K562 (cell line): Measurements from ENCODE around the gene ZNF2. TPM values are rescaled to one million over a fixed set of nuclear protein-coding genes. Genes with fewer than 3 reads are reported as not detected.

Experiments
- CGGBP1 ChIP-seq: fragments of 250-450 bp; sonication (Bioruptor Pico); IDR thresholded peaks from 2 replicates; pipeline ENCODE4 v1.9.0; 2021; ENCODE audit warnings: mild to moderate bottlenecking
- DEAF1 ChIP-seq: fragments of 450-650 bp; formaldehyde crosslinking; IDR thresholded peaks from 2 replicates; pipeline ENCODE4 v1.4.0; 2020; ENCODE audit warnings: mild to moderate bottlenecking, moderate library complexity
- DMBX1 ChIP-seq: fragments of 250-450 bp; sonication (Bioruptor Pico); IDR thresholded peaks from 2 replicates; pipeline ENCODE4 v1.8.0; 2022; ENCODE audit warnings: inconsistent platforms, mild to moderate bottlenecking, moderate library complexity, borderline replicate concordance
- DPF2 ChIP-seq: fragments of 450-650 bp; IDR thresholded peaks from 2 replicates; pipeline ENCODE4 v1.6.1; 2016
- KDM2B ChIP-seq: fragments of 250-450 bp; sonication (Bioruptor Pico); IDR thresholded peaks from 2 replicates; pipeline ENCODE4 v1.8.0; 2021; ENCODE audit warnings: mild to moderate bottlenecking, moderate library complexity
- KLF16 ChIP-seq: IDR thresholded peaks from 2 replicates; pipeline ENCODE4 v1.6.1; 2016; ENCODE audit warnings: antibody characterized with exemption
- MCM7 ChIP-seq, 2 experiments: fragments of 450-650 bp; IDR thresholded peaks; 2 replicates each; pipeline ENCODE4 v1.6.1; 2016 to 2018
- NR2C1 ChIP-seq, 2 experiments: fragments of 450-650 bp; IDR thresholded peaks; 2 replicates each; pipeline ENCODE4 v1.6.1; 2017; ENCODE audit warnings: mild to moderate bottlenecking in 2 of 2, antibody characterized with exemption in 1 of 2, inconsistent platforms in 1 of 2, missing compliant biosample characterization in 1 of 2, missing genetic modification characterization in 1 of 2
- PHB2 ChIP-seq: fragments of 450-650 bp; IDR thresholded peaks from 2 replicates; pipeline ENCODE4 v1.6.1; 2017; ENCODE audit warnings: low read depth
- RBM34 ChIP-seq: fragments of 200-400 bp; formaldehyde crosslinking; IDR thresholded peaks from 2 replicates; pipeline ENCODE4 v1.6.1; 2018; ENCODE audit warnings: low read length, borderline replicate concordance; ENCODE audit not compliant: insufficient read depth
- SMAD1 ChIP-seq: fragments of 150-350 bp; IDR thresholded peaks from 2 replicates; pipeline ENCODE4 v1.6.1; 2014; ENCODE audit warnings: low read length, low read depth; ENCODE audit not compliant: partially characterized antibody
- TCF7L2 ChIP-seq: fragments of 150-350 bp; IDR thresholded peaks from 2 replicates; pipeline ENCODE4 v1.6.1; 2016; ENCODE audit warnings: low read depth, mild to moderate bottlenecking, low read length, moderate library complexity
- UBTF ChIP-seq, 2 experiments: IDR thresholded peaks; 2 replicates each; pipeline ENCODE4 v1.6.1; 2012; ENCODE audit warnings: improper control_type of control experiment in 2 of 2, low read depth in 2 of 2, low read length in 2 of 2, borderline replicate concordance in 1 of 2
- ZFP91 ChIP-seq: sonication (generic); formaldehyde crosslinking; IDR thresholded peaks from 2 replicates; pipeline ENCODE4 v1.8.0; 2022; ENCODE audit warnings: mild to moderate bottlenecking, missing genetic modification reagents
- ZNF134 ChIP-seq: fragments of 250-450 bp; sonication (Bioruptor Pico); conservative IDR thresholded peaks from 2 replicates; pipeline ENCODE4 v1.4.0; 2020
- ZNF146 ChIP-seq: IDR thresholded peaks from one replicate; pipeline ENCODE4 v1.6.1; 2018; ENCODE audit warnings: missing compliant biosample characterization; ENCODE audit not compliant: unreplicated experiment
- ZNF347 ChIP-seq: fragments of 450-650 bp; formaldehyde crosslinking; IDR thresholded peaks from 2 replicates; pipeline ENCODE4 v1.4.0; 2020; ENCODE audit warnings: low read depth, mild to moderate bottlenecking, moderate library complexity
- ZNF398 ChIP-seq: fragments of 250-450 bp; sonication (Bioruptor Pico); IDR thresholded peaks from 2 replicates; pipeline ENCODE4 v1.8.0; 2021; ENCODE audit warnings: moderate library complexity, mild to moderate bottlenecking, inconsistent platforms
- ZNF431 ChIP-seq: sonication (generic); formaldehyde crosslinking; IDR thresholded peaks from 2 replicates; pipeline ENCODE4 v1.8.0; 2022; ENCODE audit warnings: mild to moderate bottlenecking, missing genetic modification reagents
- ZNF589 ChIP-seq: fragments of 200-800 bp; sonication (Bioruptor generic); IDR thresholded peaks from 2 replicates; pipeline ENCODE4 v1.6.1; 2016; ENCODE audit warnings: low read depth, missing genetic modification characterization, missing compliant biosample characterization
- ZNF696 ChIP-seq: fragments of 250-450 bp; sonication (Bioruptor Pico); conservative IDR thresholded peaks from 2 replicates; pipeline ENCODE4 v1.4.0; 2020; ENCODE audit warnings: mild to moderate bottlenecking, moderate library complexity
- polyA plus RNA-seq, 8 experiments: library from polyadenylated mRNA; depleted of rRNA in 4 of 8; stranded (reverse) in 5 of 8; unstranded in 3 of 8; fragments of >200 nt; fragmentation: Nextera tagmentation in 2 of 8; fragmentation: Illumina TruSeq in 1 of 8; extraction: Ambion mirVana in 2 of 8; extraction: Trizol in 1 of 8; gene quantifications; 2 replicates each; pipeline versions ENCODE4 v1.2.1 to v1.2.3, GENCODE V29; 2011 to 2014; ENCODE audit warnings: inconsistent platforms in 1 of 8, missing spikeins in 1 of 8
- total RNA-seq, 7 experiments: library from RNA; depleted of rRNA in 6 of 7; stranded (reverse); fragments of >200 nt in 6 of 7; fragmentation: Illumina TruSeq in 2 of 7; extraction: Trizol in 2 of 7; gene quantifications; 2 replicates each; pipeline versions ENCODE4 v1.2.1 to v1.2.3, GENCODE V29; 2011 to 2021; ENCODE audit warnings: low replicate concordance in 1 of 7

ZNF2 gene
- total and polyA plus RNA-seq, 9 of the 15 experiments (the other 6 are each of a cell fraction or from before 2014, with no cell fraction given): 1.6 to 4.5 (median 3.4) TPM

GRCh38 chr2:95121407-95122196 lies 44.0 kb upstream of the ZNF2 start, which contains the start of gene MRPS5 (continued):
- TF ChIP-seq UBTF (IDR thresholded peaks at IDR 0.05; ENCODE audit: borderline replicate concordance in 1 of 2, low read depth in 2 of 2, low read length in 2 of 2) (no peak), CGGBP1 (CRISPR knock-in tag) (no peak), MCM7 (IDR thresholded peaks at IDR 0.05) (no peak), DMBX1 (no peak), TCF7L2 (no peak), ZNF347 (CRISPR knock-in tag) (no peak), ZNF696 (CRISPR knock-in tag) (no peak), ZNF589 (CRISPR knock-in tag) (no peak), DEAF1 (CRISPR knock-in tag) (no peak), RBM34 (no peak), DPF2 (no peak), ZNF398 (CRISPR knock-in tag) (no peak), NR2C1 (IDR thresholded peaks at IDR 0.05) (no peak), NR2C1 (tag; IDR thresholded peaks at IDR 0.05) (no peak), KLF16 (no peak), KDM2B (CRISPR knock-in tag) (no peak), SMAD1 (no peak), ZFP91 (CRISPR knock-in tag) (0 out of 2 replicates have a peak, but pooled peaks have one; percentile 22), ZNF431 (CRISPR knock-in tag) (no peak), PHB2 (no peak), ZNF134 (CRISPR knock-in tag) (no peak), ZNF146 (CRISPR knock-in tag) (no peak)
